ENCODE results near the gene RFC5.
"Not testable (repeated sequence)": the region's sequence is repeated elsewhere in the genome, so short reads cannot be mapped to it uniquely, and the experiment has no call there.

Gene RFC5

GRCh38 chr12:118052324-118053070 is 36.0 kb downstream of the RFC5 start:
- peak in 1 of 2 donors; percentile 48 for DNase-seq (ENCODE audit: low read depth in 2 of 2)

GRCh38 chr12:118053071-118053985 is 36.8 kb downstream of the RFC5 start:
- no peak for DNase-seq (ENCODE audit: low read depth in 2 of 2)

GRCh38 chr12:118055144-118055557 is 38.6 kb downstream of the RFC5 start:
- DNase-seq (ENCODE audit: low read depth in 2 of 2): peak; percentile 60 to 74

- no peak for DNase-seq (ENCODE audit: low read depth in 2 of 2)
Measured at GRCh38 chr12:118055865-118056773, 39.6 kb downstream of the RFC5 start.

GRCh38 chr12:118058227-118058626 is 41.7 kb downstream of the RFC5 start:
- no peak for DNase-seq (ENCODE audit: low read depth in 2 of 2)

- no peak for DNase-seq (ENCODE audit: low read depth in 2 of 2)
Measured at GRCh38 chr12:118058881-118059280, 42.4 kb downstream of the RFC5 start.

GRCh38 chr12:118059341-118060191 is 43.1 kb downstream of the RFC5 start:
- no peak for DNase-seq (ENCODE audit: low read depth in 2 of 2)

GRCh38 chr12:118060301-118061010 is 44.0 kb downstream of the RFC5 start:
- peak in 1 of 2 donors; percentile 22 for DNase-seq (ENCODE audit: low read depth in 2 of 2)

GRCh38 chr12:118061011-118061872 is 44.7 kb downstream of the RFC5 start, which contains the start of gene WSB2:
WSB2 (minus strand) TSS chr12:118061179; CDS start chr12:118061048, 131 bp downstream.
- peak; percentile 46 to 60 for DNase-seq (ENCODE audit: low read depth in 2 of 2)

- DNase-seq (ENCODE audit: low read depth in 2 of 2): no peak
Measured at GRCh38 chr12:118061873-118062843, 45.7 kb downstream of the RFC5 start.

- no peak for DNase-seq (ENCODE audit: low read depth in 2 of 2)
Measured at GRCh38 chr12:118063576-118064391, 47.3 kb downstream of the RFC5 start.

- DNase-seq (ENCODE audit: low read depth in 2 of 2): no peak
Measured at GRCh38 chr12:118064608-118065007, 48.1 kb downstream of the RFC5 start.

- DNase-seq (ENCODE audit: low read depth in 2 of 2): no peak
Measured at GRCh38 chr12:118065380-118065779, 48.9 kb downstream of the RFC5 start.

GRCh38 chr12:118068445-118068844 is 51.9 kb downstream of the RFC5 start:
- no peak for DNase-seq (ENCODE audit: low read depth in 2 of 2)

- no peak for DNase-seq (ENCODE audit: low read depth in 2 of 2)
Measured at GRCh38 chr12:118070650-118071049, 54.1 kb downstream of the RFC5 start.

GRCh38 chr12:118073768-118074167 is 57.3 kb downstream of the RFC5 start:
- DNase-seq (ENCODE audit: low read depth in 2 of 2): no peak

- DNase-seq (ENCODE audit: low read depth in 2 of 2): not testable (repeated sequence)
Measured at GRCh38 chr12:118081521-118081920, 65.0 kb downstream of the RFC5 start.

Data from stimulated activated CD4-positive, alpha-beta T cell treated with anti-CD3 and anti-CD28 coated beads, Interleukin-4, amount 100 ng/mL, for 48 hours (primary cell).